OCI-LY3 (cell line): ENCODE results near the gene ZNF394.

Experiments
- H2AFZ ChIP-seq: fragments of 200-600, 300-600 bp; shearing (Covaris generic); 2 replicates; pipeline ENCODE4 v1.6.0; 2014; ENCODE audit warnings: antibody characterized with exemption, low read depth, low read length
- H3K27ac ChIP-seq: fragments of 200-600, 300-600 bp; sonication (generic); 2 replicates; pipeline ENCODE4 v1.5.1; 2014; ENCODE audit warnings: mild to moderate bottlenecking, low read length, moderate library complexity, mixed read lengths
- H3K27me3 ChIP-seq: fragments of 200-600, 300-600 bp; sonication (generic); 2 replicates; pipeline ENCODE4 v1.6.1; 2014; ENCODE audit warnings: low read depth, low read length, mixed read lengths
- H3K36me3 ChIP-seq: fragments of 200-600, 300-600 bp; sonication (generic); replicated peaks from 2 replicates; pipeline ENCODE3; 2014; ENCODE audit warnings: low read depth, low read length, mixed read lengths
- H3K4me1 ChIP-seq: fragments of 300-600, 200-600 bp; sonication (generic); 2 replicates; pipeline ENCODE4 v1.6.1; 2014; ENCODE audit warnings: low read length, mixed read lengths
- H3K4me2 ChIP-seq: fragments of 200-600, 300-600 bp; sonication (generic); 2 replicates; pipeline ENCODE4 v1.6.1; 2014; ENCODE audit warnings: low read length, mixed read lengths
- H3K4me3 ChIP-seq: fragments of 300-600, 200-600 bp; sonication (generic); 2 replicates; pipeline ENCODE4 v1.5.1; 2014; ENCODE audit warnings: antibody characterized with exemption, mild to moderate bottlenecking, low read length, moderate library complexity
- H3K79me2 ChIP-seq: fragments of 300-600, 200-600 bp; shearing (Covaris generic); 2 replicates; pipeline ENCODE4 v1.6.1; 2014; ENCODE audit warnings: mild to moderate bottlenecking, low read length, mixed read lengths
- H3K9ac ChIP-seq: fragments of 300-600, 200-600 bp; shearing (Covaris generic); 2 replicates; pipeline ENCODE4 v1.6.0; 2014; ENCODE audit warnings: mild to moderate bottlenecking, low read length, moderate library complexity
- H3K9me3 ChIP-seq: fragments of 200-600, 300-600 bp; shearing (Covaris generic); 2 replicates; pipeline ENCODE4 v1.6.1; 2014; ENCODE audit warnings: low read length, mixed read lengths; ENCODE audit not compliant: insufficient read depth
- H4K20me1 ChIP-seq: fragments of 200-600, 300-600 bp; sonication (generic); 2 replicates; pipeline ENCODE4 v1.6.1; 2016; ENCODE audit warnings: low read length, mixed read lengths; ENCODE audit not compliant: insufficient read depth
- CTCF ChIP-seq: fragments of 200-600, 300-600 bp; sonication (generic); IDR thresholded peaks from 2 replicates; pipeline ENCODE4 v1.5.1; 2014; ENCODE audit warnings: antibody characterized with exemption, low read length, low read depth
- EZH2phosphoT487 ChIP-seq: fragments of 200-600 bp; shearing (Covaris generic); IDR thresholded peaks from 2 replicates; pipeline ENCODE4 v1.6.1; 2018; ENCODE audit warnings: antibody characterized with exemption, mixed run types, low read depth

The ZNF394 gene

GRCh38 chr7:99531354-99531765, 31.3 kb upstream of the ZNF394 start:
- H3K27ac ChIP-seq = no peak overlapping the region
- no peaks in the 10 kb centered on the region for H4K20me1 ChIP-seq
- no peak overlapping the region for H3K4me2 ChIP-seq
- no peaks in the 10 kb centered on the region for H3K27me3 ChIP-seq
- H3K9ac ChIP-seq = no peak overlapping the region
- no peaks in the 10 kb centered on the region for H3K4me1 ChIP-seq
- H2AFZ ChIP-seq = no peak overlapping the region
- no peak overlapping the region for H3K4me3 ChIP-seq
- no peak for TF ChIP-seq EZH2phosphoT487
- TF ChIP-seq CTCF = no peak
- H3K9me3 ChIP-seq = peaks cover 19% of the 10 kb centered on the region
- peaks cover 47% of the 10 kb centered on the region for H3K36me3 ChIP-seq
- no peaks in the 10 kb centered on the region for H3K79me2 ChIP-seq

- Histone ChIP-seq H2AFZ (no peak overlapping the region), H3K79me2 (no peaks in the 10 kb centered on the region), H3K36me3 (peaks cover 25% of the 10 kb centered on the region), H3K4me3 (no peak overlapping the region), H3K4me2 (no peak overlapping the region), H3K27me3 (no peaks in the 10 kb centered on the region), H3K27ac (no peak overlapping the region), H4K20me1 (no peaks in the 10 kb centered on the region), H3K9ac (no peak overlapping the region), H3K9me3 (peaks cover 4% of the 10 kb centered on the region; the same call in 1 of the 2 replicates), H3K4me1 (no peaks in the 10 kb centered on the region)
- TF ChIP-seq EZH2phosphoT487 (no peak), CTCF (peak; percentile 33)
These were observed 25.8 kb upstream of the ZNF394 start for GRCh38 chr7:99525713-99526440.

DNA sequence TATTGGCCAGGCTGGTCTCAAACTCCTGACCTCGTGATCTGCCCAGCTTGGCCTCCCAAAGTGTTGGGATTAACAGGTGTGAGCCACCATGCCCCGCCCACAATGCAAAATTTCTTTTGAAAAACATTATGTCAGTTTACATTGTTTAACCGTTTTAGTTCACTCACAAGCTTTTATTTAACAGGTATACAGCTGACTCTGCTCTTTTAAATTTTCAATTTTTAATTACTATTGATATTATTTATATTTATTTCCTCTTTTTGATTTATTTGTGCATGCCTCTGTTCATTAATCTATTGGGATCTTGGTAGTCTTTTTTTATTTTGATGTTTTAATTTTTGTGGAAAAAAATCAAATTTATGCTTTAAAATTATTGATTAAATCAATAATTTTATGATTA, 21.3 kb upstream of the ZNF394 start:
- Histone ChIP-seq H4K20me1 (no peaks in the 10 kb centered on the region), H3K27ac (no peak overlapping the region), H3K79me2 (no peaks in the 10 kb centered on the region), H2AFZ (no peak overlapping the region), H3K4me3 (no peak overlapping the region), H3K4me2 (no peak overlapping the region), H3K9ac (no peak overlapping the region), H3K27me3 (no peaks in the 10 kb centered on the region), H3K9me3 (no peaks in the 10 kb centered on the region), H3K4me1 (no peaks in the 10 kb centered on the region; the same call in 1 of the 2 replicates), H3K36me3 (peaks cover 18% of the 10 kb centered on the region)
- TF ChIP-seq EZH2phosphoT487 = no peak
- no peak for TF ChIP-seq CTCF

GRCh38 chr7:99514050-99514449, 14.0 kb upstream of the ZNF394 start:
- no peak for TF ChIP-seq EZH2phosphoT487
- TF ChIP-seq CTCF = no peak
- Histone ChIP-seq H3K4me3 (no peak overlapping the region), H4K20me1 (no peaks in the 10 kb centered on the region), H3K9ac (no peak overlapping the region), H3K27ac (no peak overlapping the region), H3K4me2 (no peak overlapping the region), H3K27me3 (no peaks in the 10 kb centered on the region), H3K9me3 (no peaks in the 10 kb centered on the region), H3K79me2 (peaks cover 13% of the 10 kb centered on the region; the same call in 1 of the 2 replicates), H3K36me3 (peaks cover 12% of the 10 kb centered on the region), H3K4me1 (peaks cover 9% of the 10 kb centered on the region; the same call in 1 of the 2 replicates), H2AFZ (no peak overlapping the region)
